GM12875 (cell line): ENCODE measurements around the gene SOD3.

Experiments
- H3K4me3 ChIP-seq: one replicate; pipeline ENCODE4 v1.5.1; 2011; ENCODE audit warnings: low read depth, low read length, control low read depth
- TF ChIP-seq, protein P1 (sequence below): IDR thresholded peaks from 2 replicates; pipeline ENCODE4 v1.5.1; 2011; ENCODE audit warnings: low read depth, mild to moderate bottlenecking, control low read depth, inconsistent platforms, low read length, moderate library complexity, borderline replicate concordance; ENCODE audit not compliant: insufficient read depth

The SOD3 gene

DNA sequence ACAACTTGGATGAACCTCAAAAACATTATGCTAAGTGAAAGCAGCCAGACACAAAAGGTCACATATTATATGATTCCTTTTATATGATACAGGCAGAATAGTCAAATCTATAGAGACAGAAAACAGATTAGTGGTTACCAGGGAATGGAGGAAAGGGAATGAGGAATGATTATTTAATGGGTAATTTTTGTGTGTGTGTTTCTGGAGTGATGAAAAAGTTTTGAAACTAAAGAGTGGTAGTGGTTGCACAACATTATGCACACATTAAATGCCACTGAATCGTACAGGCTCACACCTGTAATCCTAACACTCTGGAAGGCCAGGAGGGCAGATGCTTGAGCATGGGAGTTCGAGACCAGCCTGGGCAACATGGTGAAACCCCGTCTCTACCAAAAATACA is 19.6 kb upstream of the SOD3 start:
- TF ChIP-seq, protein P1, sequence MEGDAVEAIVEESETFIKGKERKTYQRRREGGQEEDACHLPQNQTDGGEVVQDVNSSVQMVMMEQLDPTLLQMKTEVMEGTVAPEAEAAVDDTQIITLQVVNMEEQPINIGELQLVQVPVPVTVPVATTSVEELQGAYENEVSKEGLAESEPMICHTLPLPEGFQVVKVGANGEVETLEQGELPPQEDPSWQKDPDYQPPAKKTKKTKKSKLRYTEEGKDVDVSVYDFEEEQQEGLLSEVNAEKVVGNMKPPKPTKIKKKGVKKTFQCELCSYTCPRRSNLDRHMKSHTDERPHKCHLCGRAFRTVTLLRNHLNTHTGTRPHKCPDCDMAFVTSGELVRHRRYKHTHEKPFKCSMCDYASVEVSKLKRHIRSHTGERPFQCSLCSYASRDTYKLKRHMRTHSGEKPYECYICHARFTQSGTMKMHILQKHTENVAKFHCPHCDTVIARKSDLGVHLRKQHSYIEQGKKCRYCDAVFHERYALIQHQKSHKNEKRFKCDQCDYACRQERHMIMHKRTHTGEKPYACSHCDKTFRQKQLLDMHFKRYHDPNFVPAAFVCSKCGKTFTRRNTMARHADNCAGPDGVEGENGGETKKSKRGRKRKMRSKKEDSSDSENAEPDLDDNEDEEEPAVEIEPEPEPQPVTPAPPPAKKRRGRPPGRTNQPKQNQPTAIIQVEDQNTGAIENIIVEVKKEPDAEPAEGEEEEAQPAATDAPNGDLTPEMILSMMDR: no peak
- H3K4me3 ChIP-seq: no peak overlapping the region

DNA sequence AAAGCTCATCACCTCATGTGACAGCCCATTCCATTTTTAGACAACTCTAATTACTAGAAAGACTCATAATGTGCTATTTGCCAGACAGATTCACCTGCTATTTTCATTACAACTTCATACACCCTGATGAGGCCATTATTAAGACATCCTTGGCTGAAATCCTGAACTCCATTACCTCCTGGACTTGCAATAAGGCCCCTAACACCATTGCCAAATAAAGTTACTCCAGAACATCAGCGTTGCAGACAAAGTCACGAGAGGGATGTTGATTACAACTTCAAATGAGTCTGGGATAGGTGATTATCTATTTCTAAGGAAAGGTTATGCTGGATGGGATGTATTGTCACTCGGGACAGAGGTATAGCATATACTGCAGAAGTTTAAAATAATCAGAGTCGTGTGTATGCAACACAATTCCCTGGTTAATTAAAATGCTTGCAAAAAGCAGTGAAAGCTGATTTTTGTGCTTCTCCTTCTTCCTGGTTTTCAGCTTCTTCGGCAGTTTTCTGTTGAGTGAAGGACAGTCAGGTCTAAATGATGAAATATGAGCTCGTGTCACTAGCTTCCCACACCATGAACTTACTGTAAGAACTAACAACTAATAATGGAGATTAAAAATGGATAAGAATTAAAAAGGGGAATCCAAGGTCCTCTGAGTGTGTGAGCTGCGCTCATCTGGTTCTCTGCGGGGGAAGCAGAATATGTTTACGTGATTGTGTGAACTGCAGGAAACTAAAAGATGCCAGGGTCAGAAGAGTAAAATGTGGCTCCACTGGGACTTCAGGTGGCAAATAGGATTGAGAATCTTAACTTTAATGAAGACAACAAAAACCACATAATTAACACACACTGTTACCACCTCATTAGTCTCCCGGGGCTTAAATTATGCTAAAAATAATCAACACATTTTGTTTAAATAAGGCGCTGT is 17.6 kb upstream of the SOD3 start:
- H3K4me3 ChIP-seq: no peak overlapping the region
- TF ChIP-seq, protein P1: no peak

DNA sequence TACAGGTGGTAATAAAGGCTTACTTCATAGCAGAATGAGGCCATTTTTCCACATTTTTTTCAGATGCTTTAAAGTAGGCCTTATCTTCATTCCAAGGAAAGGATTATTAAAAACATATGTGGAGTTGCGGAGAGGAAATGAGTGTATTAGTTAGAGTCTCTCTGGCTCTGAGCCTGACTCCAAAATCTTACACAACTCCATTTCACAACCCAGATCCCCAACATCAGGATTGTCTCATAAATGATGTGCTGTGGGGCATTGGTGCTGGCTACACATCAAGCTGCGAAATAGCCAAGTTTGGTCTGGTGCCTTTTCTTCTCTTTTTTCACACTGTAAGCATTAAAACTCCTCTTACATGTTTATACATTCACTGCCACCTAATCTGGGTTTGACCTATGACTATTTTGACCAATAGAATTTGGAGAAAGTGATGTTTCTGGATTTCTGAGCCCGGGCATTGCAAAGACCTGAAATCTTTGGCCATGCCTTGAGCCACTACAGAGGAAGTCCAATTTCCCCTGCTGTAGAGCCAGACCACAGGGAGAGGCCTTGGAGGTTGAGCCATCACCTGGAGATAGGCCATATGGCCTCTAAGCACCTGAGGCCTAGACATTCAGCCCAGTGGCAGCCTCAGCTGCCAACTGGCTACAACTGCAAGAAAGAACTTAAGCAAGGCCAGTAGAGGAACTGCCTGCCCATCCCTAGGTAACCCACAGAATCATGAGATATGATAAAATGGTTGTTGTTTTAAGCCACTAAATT is 16.7 kb upstream of the SOD3 start:
- TF ChIP-seq, protein P1: no peak
- H3K4me3 ChIP-seq: no peak overlapping the region

DNA sequence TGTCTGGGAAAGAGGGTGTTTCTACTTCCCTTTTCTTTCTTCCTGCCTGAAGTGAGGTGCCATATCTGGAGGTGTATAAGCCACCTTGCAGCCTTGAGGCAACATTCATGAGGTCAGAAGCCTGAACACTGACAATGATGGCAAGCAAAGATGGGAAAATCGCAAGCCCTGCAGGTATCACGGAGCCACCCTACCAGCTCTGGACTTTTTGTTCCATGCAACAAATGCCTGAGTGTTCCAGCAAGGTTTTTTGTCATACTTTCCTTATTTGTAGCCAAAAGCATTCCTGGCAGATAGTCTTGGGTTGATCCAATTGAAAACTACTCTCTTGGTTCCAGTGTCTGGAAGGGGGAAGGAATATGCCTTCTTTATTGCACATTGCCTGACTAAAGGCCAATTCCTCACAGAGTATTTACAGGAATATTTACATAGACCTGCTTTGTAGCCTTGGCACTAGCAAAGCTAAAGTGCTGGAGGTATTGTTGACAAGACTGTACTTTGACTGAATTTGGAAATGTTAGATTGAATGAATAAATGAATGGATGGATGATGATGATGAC is 14.4 kb upstream of the SOD3 start:
- TF ChIP-seq, protein P1: no peak
- no peak overlapping the region for H3K4me3 ChIP-seq

DNA sequence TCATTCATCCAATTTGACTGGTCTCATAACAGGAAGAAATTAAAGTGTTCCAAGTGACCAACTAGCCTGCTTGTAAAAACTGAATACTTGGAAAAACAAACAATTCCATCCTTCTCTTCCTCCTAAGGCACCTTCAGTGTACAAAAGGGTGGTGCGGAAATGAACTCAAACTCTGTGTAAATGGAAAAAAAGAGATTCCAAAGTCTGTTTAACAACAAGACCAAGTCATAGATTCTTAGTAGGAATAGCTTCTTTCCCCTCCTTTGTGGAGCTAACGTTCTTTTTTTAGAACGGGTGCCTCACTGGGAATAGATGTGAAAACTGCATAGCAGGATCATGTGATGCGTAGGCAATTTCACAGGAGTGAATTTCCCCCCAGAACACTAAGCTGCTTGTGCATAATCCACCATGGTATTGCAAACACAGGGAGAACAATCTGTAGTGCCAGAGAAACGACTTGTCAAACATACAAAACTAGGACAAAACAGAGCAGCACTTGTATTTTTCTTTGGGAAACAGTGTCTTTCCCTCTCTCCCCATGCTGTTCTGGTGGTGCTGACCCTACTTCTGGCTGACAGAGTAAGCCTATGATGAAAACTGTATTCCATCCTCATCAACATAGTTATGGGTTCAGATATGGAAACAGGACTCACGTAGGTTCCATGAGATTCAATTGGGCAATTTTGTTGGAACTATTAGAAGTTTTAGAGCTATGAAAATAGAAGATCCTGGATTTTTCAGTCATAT is 13.2 kb upstream of the SOD3 start:
- TF ChIP-seq, protein P1: no peak
- H3K4me3 ChIP-seq: no peak overlapping the region

DNA sequence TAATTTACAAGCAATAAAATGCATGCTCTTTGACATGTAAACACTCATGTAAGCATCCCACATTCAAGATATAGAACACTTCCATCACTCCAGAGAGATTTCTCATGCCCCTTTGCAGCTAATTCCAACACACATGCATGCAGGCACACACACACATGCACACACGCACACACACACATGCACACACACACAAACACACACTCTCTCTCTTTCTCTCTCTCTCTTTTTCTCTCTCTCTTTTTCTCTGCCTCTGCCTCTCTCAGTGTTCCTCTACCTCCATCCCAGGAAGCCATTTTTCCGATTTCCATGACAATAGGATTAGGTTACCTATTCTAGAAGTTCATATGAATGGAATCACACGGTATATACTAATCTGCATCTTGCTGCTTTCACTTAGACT is 11.9 kb upstream of the SOD3 start:
- no peak overlapping the region for H3K4me3 ChIP-seq
- TF ChIP-seq, protein P1: no peak
